Left renal pelvis (tissue), 4 donors: ENCODE measurements around the gene AEBP2. TPM values are rescaled to one million over a fixed set of nuclear protein-coding genes. Genes with fewer than 3 reads are reported as not detected.

Experiments
- DNase-seq, 4 donors: peaks; one replicate each; pipeline ENCODE4 v3.0.0-alpha.2; 2013; ENCODE audit warnings: low read depth in 4 of 4, low spot score in 3 of 4
- polyA plus RNA-seq, 4 donors: library from polyadenylated mRNA; unstranded; fragments of 120-200 nt; gene quantifications; one replicate each; pipeline ENCODE4 v1.2.1, GENCODE V29; 2013; ENCODE audit not compliant: insufficient read length in 4 of 4

The AEBP2 gene
- polyA plus RNA-seq, 4 donors, result 47.8 to 70.4 (median 60.8) TPM

DNA sequence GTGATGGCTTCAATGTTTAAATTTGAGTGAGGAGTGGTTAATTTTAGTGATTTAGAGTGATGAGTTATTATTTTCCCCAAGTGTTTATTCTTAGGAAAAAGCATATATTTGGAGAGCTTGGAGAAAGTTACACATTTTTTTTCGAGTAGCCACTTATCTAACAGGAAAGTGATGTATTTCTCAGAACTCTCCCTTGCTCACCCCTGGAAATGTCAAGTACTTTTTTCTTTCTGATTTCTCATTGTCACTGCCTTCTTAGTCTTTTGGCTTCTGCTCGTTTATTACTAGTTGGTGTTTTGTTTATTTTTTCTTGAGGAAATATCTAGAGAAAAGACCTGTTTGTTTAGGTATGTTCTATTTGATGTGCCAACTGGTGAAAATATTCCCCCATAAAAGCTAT lies 58.8 kb downstream of the AEBP2 start:
- DNase-seq, result no peak

GRCh38 chr12:19499030-19499429 lies 59.7 kb downstream of the AEBP2 start:
- DNase-seq, result no peak

- DNase-seq, result no peak
Measured at GRCh38 chr12:19506497-19506896, 67.2 kb downstream of the AEBP2 start.

- no peak for DNase-seq
Measured at GRCh38 chr12:19507823-19508222, 68.5 kb downstream of the AEBP2 start.

DNA sequence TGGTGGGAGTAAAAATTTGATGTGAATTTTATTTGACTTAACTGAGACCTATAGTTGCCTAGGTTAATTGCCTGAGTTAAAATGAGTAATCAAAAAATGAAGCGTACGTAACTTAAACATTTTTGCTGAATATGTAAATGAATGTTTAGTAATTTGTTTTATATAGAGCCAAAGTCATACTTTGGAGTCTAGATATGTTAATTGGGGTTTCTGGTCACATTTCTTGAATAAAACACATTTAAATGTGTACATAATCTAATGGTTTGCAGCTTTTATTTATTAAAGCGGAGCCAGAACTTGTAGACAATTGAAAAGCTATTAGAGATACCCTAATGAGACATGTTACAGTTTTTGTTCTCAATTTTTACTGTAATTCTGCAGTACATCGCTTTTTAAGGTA lies 71.2 kb downstream of the AEBP2 start:
- no peak for DNase-seq

GRCh38 chr12:19515179-19515578 lies 75.9 kb downstream of the AEBP2 start:
- no peak for DNase-seq

GRCh38 chr12:19517583-19517982 lies 78.3 kb downstream of the AEBP2 start:
- DNase-seq, result no peak

GRCh38 chr12:19518209-19518608 lies 78.9 kb downstream of the AEBP2 start:
- DNase-seq, result no peak

DNA sequence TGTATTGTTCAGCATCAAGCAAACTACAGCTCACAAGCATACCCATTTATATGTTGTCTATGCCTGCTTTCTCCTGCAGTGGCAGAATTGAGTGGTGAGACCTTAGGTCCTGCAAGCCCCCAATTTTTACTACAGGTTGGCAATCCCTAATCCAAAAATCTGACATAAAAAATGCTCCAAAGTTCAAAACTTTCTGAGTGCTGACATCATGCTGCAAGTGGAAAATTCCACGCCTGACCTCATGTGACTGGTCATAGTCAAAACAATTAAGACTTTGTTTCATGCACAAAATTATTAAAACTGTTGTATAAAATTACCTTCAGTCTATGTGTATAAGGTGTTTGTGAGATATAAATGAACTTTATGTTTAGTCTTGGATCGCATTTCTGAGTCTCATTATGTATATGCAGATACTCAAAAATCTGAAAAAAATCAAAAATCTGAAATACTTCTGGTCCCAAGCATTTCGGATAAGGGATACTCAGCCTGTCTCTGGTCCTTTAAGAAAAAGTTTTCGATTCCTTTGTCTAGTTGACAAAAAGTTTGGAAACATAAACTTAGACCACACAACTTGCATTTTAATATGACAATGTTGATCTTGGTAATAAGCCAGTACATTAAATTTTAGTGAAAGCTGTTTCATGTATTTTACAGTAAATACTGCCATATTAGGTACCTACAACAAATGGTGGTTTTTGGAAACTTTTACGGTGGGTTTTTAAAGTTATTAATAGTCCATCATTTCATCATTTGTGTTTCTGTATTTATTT lies 81.5 kb downstream of the AEBP2 start:
- DNase-seq, result no peak

DNA sequence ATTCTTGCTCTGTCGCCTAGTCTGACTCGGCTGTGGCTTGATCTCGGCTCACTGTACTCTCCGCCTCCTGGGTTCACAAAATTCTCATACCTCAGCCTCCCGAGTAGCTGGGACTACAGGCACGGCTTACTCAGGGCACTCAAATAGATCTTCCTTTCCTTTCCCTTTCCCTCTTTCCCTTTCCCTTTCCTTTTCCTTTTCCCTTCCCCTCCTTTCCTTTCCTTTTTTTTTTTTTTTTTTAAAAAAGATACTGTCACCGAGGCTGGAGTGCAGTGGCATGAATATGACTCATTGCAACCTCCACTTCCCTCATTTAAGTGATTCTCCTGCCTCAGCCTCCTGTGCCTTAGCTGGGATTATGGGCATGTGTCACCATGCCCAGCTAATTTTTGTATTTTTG lies 86.0 kb downstream of the AEBP2 start:
- no peak for DNase-seq

DNA sequence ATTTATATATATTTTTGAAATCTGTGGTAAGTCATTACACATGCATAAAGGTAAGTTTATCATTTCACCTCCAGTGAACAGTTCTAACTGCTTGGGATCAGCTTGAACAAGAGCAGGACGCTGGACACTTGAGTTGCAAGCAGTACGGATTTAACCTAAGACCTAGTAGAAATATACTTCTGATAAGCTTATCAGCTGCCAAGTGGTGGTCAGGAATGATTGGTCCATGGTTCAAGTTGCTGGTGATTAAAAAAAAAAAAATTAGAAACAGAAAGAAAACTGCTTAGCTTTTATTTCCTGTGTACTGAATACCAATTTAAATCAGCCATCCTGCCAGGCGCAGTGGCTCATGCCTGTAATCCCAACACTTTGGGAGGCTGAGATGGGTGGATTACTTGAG lies 88.6 kb downstream of the AEBP2 start:
- DNase-seq, result no peak

DNA sequence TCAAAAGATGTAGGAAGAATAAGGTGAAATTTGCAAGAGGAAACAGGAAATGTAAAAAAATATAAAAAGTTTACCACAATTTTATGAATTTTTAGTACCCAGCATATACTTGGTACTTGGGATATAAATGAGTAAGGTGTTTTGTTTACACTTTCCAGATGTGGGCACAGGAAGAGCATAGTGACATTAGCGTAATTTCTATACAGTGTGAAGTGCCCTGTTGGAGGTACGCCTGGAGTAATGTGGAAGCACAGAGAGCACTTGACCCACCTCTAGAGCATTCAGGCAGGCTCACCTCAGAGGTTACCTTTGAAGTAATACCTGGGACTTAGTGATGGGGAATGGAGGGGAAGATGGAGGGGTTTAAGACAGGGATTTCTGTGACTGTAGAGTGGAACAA lies 89.5 kb downstream of the AEBP2 start:
- no peak for DNase-seq

DNA sequence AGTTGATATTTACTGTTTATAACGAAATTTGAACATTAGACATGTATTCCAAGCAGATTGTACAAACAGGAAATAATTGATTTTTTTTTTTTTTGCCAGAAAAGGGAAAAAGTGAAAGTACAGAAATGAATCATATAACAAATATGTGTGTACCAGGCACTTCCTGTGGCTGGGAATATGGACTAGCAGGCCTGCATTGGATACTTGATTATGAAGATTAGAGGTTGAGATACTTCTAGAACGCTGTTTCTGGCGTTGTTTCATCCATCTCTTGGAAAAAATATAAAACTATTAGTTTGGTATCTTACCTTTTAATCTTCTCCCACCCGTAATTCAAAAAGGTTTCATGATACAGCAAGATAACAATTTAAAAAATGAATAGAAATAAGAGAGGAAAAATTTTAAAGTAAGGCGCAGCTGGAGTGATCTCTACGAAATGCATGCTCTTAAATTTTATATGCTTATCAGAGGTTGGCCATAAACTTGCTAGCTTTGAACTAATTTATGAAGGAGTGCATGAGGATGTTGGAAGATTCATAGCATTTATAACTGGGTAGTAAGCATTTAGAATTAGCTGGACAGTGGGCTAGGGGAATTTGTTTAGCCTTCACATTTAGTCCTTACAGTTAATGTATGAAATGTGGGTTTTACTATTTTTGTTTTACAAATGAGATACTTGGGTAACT lies 90.8 kb downstream of the AEBP2 start:
- no peak for DNase-seq

DNA sequence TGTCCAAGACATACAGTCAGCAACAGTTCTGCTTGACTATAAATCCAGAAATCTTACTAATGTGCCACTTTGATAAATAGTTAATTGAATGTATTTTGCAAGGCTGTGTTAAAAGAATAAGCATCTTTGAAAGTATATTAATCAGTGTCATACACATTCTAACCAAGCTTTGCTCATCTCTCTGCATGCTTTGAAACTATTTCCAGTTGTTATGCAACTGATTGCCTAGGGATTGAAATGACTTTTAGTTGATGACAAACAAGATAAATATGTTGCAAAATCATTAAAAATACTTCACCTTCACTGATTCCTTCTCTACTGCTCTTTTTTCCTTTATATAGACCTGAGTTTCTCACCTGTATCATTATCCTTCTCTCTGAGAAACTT lies 91.3 kb downstream of the AEBP2 start:
- no peak for DNase-seq

- no peak for DNase-seq
Measured at GRCh38 chr12:19533567-19533966, 94.3 kb downstream of the AEBP2 start.

DNA sequence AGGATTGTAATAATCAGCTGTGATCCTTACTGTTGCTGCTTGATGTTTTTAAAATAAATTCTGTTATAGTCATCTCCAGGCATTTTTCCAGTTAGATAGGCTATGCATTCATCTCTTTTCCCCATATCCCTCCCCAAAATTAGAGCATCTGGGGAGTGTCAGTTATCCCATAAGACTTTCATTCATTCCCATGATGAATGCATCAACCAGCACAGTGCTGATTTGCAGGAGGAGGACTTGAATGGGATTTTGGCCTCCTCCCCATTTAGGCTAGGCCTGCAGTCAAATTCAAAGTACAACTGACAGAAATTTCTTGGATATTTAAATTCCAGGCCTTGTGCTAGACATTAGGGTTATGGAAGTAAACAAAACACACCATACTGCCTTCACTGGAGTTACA lies 99.8 kb downstream of the AEBP2 start:
- DNase-seq, result no peak

DNA sequence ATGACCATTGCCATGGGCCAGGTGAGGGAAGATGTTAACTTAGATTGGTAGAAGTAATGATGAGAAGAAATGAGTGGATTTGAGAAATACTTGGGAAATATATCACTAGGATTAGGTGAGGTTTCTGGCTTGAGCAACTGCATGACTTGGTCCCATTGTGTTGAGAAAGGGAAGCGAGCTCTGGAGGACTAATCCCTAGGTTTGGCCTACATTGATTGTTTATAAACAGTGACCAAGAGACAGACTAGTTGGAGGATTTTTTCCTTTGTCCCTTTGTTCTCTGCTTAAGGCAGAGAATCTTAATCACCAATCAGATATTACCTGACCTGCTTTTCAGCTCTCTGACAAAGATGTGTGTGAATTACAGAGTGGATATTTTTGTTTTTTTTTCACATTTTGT lies 100.5 kb downstream of the AEBP2 start:
- DNase-seq, result no peak

- DNase-seq, result no peak
Measured at GRCh38 chr12:19542606-19543005, 103.3 kb downstream of the AEBP2 start.

GRCh38 chr12:19544353-19544752 lies 105.1 kb downstream of the AEBP2 start:
- DNase-seq, result no peak

DNA sequence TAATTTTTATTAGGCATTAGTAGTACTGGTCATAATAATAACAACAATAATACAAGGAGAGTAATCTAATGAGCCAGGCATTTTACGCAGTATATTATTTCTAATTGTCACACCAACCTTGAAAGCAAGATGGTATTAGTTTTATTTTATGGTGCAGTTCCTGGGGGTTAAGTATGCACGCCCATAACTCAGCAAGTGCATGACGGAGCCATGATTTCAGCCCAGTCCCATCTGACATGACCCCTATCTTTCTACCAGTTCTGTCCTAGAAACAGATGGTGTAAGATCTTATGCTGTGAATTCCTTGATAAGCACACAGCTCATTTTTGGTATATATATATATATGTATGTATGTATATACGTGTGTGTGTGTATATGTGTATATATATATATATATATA lies 106.0 kb downstream of the AEBP2 start:
- no peak for DNase-seq

DNA sequence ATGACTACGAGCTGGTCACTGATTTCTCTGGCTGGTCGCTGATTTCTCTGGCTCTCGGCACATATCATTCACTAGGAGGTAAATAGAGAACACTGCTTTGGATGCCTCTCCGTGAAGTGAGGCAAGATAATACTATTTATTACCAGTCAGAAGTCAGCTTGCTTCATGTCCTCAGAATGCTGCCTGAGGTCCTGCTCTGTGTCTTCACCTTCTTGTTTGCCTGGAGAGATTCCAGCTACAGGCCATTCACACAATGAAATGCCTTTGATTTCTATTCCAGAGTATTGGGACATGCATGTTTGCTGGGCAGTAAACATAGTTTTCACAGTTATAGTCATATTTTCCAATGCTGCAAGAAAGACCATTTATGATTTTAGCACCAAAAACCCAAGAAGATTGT lies 106.7 kb downstream of the AEBP2 start:
- DNase-seq, result no peak

DNA sequence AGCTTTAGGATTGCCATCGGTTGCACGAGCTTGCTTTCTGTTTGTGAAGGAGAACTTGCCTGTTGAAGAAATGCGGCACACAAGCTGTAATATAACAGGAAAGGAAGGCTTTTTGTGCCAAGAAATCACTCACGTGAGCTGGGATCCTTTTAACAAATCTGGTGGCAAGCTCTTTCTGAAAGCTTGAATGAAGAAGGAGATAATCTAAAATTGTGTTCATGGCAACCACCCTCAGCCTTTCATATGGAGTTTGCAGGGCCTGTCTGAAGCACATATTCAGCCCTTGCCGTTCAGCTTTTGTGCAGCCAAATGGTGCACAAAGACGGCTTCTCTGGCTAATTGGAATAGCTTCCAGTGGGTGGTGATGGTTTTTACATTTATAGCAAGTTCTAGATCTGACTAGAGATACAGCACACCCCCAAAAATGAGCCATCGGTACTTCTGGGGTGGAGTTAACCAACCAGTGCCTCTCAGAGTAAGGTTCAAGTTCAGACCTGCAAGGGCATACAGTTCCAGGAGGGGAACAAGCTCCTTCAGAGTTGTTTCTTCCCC lies 107.4 kb downstream of the AEBP2 start:
- DNase-seq, result peak in 1 of 4 donors; percentile 19
